ENCODE results near the gene ALPP.

- TF ChIP-seq REST (IDR thresholded peaks at IDR 0.05; ENCODE audit: insufficient read depth in 1 of 2, low read depth in 2 of 2, low read length in 2 of 2), result no peak
- TF ChIP-seq POLR2AphosphoS5 (IDR thresholded peaks at IDR 0.05; ENCODE audit: low read depth, low read length), result no peak
Observed at GRCh38 chr2:232329716-232330067, 48.9 kb upstream of the ALPP start.
